Measurements from ENCODE around the gene ATP6V1G1.

DNA sequence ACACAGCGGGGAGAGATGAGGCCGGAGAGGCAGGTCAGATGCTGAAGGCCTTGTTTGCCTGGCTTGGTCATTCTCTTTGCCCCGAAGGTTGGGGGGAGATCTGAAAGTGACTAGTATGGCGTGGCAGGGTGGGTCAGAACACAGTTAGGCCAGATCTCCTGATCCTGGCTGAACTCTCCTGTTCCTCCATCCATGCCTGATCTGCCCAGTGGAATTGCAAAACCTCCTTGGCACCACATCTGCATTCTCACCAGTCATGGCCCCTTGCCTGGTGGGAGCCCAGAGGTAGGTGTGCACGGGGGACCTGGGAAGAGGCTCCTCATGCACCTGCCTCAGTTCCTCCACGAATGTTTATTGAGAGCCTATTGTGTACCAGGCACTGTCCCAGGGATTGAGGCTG is 46.8 kb downstream of the ATP6V1G1 start:
- no peak for TF ChIP-seq CTCF (IDR thresholded peaks at IDR 0.05)
- no peak for TF ChIP-seq POLR2A (IDR thresholded peaks at IDR 0.05)

All from lower leg skin (tissue), 3 donors.